Activated T-cell treated with anti-CD3 and anti-CD28 coated beads for 1 hour (primary cell): ENCODE results near the gene SLC24A1.
A peak's percentile ranks its signal among the peaks of the same experiment; 100 is the strongest.
"Not testable (repeated sequence)": the region's sequence is repeated elsewhere in the genome, so short reads cannot be mapped to it uniquely, and the experiment has no call there.

Experiments used
- DNase-seq: peaks from one replicate; pipeline ENCODE4 v3.0.0-alpha.2; 2020; ENCODE audit warnings: low read depth

SLC24A1 gene

DNA sequence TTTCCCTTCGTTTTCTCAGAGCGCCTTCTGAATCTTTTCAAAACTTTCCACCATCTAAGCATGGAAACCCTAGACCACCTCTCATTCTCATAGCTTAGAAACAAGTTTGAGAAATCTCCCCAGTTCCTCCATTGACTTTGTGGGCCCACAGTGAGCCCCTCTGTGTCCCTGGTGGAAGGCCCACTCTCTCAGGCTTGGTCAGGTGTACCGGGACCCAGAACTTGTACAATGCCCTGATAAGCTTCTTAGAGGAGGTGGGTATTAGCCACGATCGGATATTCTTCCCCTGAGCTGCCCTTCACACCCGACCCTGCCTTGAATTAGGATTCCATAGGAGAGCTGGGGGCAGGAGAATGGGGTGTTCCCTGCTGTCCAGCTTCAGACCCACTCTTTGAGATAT lies at the start of gene SLC24A1:
Gene SLC24A1 (plus strand): TSS at position 301 of the 400 bp plus-strand sequence. CDS start 2,143 bp downstream, outside the sequence.
- no peak for DNase-seq

DNA sequence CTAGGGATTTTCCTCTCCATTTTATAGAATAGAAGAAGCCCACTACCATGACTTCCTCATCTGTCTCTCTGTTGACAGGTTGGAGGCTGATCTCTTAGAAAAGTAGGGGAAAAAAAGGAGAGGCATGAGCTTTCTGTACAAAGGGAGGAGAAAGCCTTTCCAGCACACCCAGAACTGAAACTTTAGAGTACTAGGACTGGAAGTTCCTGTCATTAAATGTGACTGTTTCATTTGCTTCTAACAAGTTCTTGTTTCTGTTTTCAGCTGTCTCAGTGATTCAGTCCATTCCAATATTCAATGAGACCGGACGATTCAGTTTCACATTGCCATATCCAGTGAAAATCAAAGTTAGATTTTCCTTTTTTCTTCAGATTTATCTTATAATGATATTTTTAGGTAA lies 49.8 kb upstream of the SLC24A1 start:
- no peak for DNase-seq

DNA sequence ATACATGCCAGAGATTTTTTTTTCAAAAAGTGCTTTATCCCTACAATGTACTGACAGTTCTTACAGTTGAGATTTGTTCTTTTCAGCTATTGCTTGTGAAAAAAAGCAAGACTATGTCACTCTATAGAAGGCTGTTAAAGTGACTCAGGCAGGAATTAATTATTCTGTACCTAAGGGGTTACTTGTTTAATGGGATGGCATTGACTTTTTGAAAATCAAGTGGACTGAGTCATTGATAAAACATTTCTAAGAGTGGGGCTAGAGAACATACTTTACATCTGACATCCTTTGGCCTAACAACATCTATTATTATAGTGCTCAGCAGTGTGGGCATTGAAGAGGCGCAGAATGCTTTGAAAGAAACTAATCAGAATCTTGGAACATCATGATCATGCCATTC lies 45.1 kb upstream of the SLC24A1 start:
- DNase-seq: no peak

DNA sequence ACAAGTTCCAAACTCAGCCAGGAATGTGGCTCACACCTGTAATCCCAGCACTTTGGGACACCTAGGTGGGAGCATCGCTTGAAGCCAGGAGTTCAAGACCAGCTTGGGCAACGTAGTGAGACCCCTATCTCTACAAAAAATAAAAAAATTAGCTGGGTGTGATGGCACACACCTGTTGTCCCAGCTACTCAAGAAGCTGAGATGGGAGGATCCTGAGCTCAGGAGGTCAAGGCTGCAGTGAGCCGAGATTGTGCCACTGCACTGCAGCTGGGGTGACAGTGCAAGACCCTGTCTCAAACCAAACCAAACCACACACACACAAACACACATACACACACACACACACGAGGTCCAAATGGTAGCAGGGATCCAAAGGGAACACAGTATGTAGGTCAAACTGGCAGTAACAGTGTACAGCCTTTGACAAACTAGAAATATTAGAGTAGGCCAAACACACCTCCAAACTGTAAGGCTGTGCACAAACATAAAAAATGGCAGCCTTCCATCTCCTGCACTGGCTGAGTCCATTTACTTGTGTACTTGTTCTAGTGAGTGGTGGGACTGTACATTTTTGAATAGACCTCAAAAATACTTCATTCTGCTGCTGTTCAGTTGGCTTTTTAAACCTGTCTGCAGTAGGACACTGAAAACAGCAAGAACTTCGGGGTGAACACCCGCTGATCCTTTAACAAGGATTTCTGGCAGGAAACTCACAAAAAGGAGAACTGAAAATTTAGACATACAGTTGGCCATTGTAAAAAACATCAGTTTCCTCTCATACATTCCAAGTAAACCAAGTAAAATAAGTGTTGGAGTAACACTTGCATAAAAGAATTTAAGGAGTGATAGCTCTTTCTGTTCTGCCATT lies 44.4 kb upstream of the SLC24A1 start:
- DNase-seq: no peak

DNA sequence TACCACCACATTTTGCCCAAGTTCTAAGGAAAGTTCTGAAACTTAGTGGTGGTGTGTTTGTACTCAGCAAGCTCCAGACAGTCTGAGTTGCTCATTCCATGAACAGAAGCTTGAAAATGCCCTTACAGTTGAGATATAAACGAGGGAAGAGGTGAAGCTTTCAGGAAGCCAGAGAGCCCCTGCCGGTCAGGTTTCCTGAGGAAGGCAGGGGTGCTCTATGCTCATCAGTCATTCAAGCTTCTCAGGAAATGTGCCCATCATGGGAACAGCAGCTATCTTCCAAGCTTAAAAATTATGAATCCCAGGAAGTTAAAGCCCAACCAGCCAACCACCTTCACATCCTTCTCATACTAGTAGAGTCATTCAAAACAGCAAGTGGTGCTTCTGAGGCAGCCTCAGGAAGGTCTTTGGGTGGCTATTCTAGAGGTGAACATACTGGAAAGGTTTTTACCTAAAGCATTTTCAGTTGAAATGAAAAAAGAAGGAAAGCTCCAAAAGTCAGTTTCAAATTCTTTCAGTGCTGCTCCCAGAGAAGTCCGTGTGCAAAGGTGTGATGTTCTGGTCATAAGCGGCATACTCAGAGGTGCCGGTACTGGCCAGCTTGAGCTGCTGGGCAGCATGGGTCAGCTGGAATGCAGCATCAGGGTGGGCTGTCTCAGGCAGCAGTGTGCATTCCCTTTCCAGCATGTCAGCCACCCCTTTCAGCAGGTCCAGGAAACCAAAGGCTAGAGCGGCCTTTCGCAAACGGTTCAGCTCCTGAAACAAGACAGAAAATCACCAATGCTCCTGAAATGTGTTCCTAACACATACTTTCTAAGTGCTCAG lies 42.6 kb upstream of the SLC24A1 start:
- no peak for DNase-seq

DNA sequence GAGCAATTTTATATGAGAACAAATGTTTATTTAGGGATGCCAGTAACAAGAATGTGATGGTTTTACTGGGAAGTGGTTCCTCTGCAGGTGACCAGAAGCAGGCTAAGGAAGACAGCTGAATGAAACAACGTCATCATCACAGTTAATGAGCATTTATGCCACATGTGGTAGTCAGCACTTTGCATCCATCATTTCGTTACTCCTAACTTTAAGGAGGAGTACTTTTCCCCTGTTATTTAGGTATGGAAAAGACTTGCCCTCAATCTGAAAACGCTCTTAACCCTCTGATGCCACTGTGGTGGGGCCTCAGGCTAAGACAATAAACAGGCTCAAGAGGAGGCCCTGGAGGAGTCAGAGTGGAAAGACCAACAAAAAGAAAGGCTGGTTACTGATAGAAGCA lies 42.0 kb upstream of the SLC24A1 start:
- DNase-seq: no peak

DNA sequence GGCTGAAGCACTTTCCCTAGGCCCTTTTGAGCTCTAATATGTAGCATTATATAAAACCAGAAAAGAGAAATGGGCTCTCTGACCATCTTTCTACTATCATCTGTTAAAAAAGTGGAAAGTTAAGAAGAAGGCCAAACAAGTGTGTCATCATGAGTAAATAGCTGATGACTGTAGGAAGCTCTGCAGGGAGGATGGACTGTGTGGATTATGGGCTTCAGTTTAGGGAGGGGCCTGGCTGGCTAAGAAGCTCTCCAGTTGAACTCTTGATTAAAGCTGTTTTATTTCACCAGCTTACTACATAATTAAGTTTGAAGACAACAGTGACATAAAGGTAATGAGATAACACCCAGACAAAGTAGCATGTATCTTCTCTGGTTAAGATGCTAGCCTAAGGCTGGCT lies 41.5 kb upstream of the SLC24A1 start:
- DNase-seq: no peak

DNA sequence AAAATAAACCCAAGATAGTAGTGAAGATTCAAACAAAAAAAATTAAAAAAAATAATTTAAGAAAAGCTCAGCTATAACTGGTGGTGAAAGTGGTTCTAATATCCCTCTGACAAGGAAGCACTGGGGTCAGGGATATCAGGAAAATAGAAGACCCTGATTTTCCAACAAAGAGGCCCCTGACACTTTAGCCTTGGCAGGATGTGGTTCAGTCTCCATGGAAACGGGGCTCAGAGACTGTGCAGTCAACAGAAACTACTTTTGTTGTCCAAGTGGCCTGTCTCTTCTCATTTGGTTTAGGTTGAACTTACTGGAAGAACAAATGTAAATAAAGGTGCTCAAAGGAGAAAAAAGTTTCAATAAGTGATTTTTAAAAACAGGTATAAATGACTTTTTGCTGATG lies 38.0 kb upstream of the SLC24A1 start:
- DNase-seq: peak; percentile 11

DNA sequence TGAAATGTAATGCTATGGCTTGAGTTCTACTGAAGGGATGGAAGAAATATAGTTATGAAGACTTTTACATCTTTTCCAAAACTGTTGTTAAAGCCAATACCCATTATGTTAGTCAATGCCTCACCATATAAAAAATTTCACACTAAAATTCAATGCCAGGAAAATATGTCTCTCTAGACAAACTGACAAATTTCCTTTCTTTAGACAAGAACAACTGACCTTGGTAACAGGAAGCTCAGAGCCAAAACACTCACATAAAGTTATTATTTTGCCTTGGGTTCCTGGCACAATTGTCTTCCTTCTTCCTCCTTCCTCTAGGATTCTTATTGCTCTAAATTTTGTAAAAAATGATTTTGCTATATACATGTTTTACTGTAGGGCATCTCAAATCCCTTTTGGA lies 37.5 kb upstream of the SLC24A1 start:
- DNase-seq: no peak

DNA sequence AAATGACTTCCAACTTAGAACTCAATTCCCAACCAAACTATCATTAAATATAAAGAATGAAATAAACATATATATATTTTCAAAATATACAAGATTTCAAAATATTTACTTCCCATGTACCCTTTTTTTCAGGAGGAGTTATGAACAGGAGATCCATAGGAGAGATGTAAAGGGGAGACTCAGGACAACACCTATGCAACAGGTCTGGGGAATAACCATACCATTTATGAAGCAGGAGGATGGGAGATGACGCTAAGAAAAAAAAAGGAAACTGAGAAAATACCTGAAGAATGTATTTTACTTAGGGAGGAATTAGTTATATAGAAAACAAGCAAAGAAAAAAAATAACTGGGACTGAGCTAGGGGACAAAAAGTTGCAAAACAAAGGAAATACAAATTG lies 34.6 kb upstream of the SLC24A1 start:
- DNase-seq: no peak

DNA sequence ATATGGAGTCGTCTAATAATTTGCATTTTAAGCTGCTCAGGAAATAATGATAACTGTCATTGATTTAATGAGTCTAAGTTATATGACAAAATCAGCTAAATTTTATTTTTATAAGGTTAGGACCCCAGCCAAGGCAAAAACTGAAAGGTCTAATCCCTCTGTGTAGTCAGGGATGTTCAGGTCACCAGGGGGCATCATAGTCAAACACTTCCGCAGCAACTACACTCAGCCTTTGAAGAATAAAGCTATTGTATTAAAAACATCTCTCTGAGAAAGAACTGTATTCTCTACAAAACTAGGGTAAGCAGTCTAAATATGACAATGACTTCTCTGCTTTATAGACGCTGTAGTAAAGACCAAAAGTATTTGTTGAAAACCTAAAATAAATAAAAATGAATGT lies 25.8 kb upstream of the SLC24A1 start:
- no peak for DNase-seq

DNA sequence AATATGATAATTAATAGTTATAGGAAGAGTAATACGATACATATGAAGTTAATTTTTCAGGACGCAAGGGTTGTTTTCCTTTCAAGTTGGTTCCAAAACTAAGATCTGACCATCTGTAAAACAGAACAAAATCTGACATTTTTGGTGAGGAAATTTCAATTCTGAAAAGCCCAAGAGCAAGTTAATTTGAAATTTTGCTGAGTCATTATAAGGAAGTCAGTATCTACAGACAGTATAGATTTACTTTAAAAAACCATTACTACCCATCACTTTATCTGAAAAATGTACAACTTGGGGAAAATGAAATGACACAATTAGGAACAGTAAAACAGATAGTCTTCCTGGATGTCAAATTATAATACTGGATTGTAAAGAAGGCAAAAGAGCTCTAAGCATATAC lies 23.3 kb upstream of the SLC24A1 start:
- DNase-seq: no peak

DNA sequence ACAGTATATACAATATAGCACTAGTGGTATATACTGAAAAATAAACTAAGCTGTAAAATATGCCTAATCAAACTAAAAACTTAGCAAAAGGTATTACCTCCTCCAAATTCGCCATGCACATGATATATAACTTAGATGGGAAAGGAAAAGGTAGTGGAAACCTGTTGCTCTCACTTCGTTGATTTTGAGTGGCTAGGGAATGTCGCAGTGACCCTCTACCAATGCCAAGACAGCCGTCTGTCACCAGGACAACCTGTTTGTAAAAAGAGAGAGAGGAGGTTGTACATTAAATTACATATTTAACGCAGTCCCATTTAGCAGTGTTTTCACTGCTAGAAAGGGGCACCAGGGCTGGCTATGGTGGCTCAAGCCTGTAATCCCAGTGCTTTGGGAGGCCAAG lies 22.1 kb upstream of the SLC24A1 start:
- DNase-seq: no peak

DNA sequence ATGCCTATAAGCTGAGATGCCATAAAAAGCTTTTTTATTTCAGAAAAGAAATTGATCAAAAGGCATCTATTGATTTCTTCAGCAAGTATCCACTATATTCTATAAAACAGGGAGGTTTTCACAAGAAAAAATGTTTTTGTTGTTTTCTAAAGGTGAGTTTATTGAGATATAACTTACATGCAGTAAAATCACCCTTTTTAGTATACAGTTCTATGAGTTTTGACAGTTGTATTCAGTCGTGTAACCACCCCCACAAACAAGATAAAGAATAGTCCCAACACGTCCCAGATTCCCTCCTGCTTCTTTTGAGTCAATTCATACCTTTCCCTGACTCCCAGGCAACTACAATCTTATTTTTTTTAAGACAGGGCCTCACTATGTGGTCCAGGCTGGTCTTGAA lies 18.6 kb upstream of the SLC24A1 start:
- DNase-seq: no peak

DNA sequence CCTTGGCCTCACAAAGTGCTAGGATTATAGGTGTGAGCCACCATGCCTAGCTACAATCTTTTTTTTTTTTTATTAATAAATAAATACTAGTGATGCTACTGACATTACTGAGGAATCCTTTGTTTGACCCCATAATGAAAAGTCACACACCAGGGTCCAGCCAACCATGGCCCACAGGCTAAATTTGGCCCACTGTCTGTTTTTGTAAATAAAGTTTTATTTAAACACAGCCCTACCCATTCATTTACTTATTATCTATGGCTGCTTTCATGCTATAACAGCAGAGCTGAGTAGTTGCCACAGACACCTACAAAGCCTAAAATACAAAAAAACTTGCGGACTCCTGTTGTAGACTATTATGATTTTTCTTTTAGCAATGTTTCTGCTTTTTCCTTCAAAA lies 18.2 kb upstream of the SLC24A1 start:
- no peak for DNase-seq

DNA sequence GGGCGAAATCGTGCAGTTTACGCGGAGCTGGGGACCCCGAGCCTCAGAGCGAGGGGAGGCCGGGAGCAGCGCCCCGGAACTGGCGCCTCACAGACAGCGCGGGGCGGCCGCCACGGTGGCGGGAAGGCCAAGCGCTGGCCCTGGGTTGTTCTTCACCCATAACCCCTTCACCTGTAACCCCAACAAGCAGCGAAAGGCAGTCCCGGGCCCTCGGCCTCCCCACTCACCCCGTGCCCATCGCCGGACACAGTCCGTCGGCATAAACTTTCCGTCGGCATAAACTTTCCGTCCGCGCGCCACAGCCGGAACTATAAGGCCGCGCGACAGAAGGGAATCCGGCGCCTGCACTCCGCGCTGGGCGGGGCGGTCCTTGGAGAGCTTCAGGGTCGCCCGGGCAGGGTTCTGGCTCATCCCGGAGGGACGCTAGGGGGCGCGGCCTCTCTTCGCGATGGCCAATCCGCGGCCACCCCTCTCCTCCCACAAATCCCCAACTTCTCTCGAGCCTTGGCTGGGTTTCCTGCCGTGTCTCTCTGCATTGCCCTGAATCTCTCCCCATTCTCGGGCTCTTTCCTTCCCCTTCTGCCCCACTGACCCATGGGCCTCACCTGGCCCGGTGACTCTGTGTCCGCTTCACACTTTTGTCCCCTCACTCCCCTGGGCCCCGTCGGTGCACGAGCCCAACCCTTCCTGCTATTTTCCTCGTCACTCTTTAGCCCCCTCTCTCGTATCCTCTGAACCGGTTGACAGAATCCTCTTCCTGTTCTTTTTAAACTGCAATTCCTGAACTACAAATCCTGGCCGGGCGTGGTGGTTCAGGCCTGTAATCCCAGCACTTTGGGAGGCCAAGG lies 10.6 kb upstream of the SLC24A1 start, which contains the start of gene INTS14:
Gene INTS14 (minus strand): TSS at position 261 of the 848 bp plus-strand sequence. CDS start 3,751 bp downstream, outside the sequence.
- DNase-seq: peak; percentile 88

DNA sequence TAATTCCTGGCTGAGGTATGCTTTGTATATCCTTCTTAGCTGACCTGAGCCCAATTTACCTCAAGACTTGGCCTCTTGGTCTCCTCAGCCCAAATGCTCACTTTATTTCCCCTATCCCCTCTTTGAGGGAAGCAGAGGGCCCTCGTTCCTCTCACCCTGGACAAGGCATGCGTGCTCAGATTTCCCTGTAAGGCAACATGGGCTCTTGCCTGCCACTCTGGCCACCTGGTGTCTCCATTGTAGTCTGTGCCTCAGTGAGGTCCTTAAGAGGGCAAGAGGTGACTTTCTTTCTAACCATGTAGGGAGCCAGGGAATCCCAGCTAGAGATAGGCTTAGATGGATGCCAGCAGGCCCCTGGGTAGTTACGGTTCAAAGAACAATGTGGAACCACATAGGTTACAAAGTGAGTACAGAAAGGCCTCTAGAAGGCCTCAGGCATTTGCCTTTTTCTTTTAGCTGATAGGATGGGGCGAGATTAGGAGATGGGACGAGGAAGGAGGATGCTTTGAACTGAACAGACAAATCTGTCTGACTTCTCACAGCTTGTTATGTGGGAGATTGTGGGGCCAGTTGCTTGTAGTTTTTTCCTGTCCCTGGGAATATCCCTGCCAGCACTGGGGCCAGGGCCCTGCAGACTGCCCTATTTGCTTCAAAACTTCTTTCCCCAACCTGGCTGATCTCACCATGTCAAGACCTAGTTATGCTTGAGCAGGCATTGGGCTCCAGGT lies 9.7 kb upstream of the SLC24A1 start:
- DNase-seq: no peak

DNA sequence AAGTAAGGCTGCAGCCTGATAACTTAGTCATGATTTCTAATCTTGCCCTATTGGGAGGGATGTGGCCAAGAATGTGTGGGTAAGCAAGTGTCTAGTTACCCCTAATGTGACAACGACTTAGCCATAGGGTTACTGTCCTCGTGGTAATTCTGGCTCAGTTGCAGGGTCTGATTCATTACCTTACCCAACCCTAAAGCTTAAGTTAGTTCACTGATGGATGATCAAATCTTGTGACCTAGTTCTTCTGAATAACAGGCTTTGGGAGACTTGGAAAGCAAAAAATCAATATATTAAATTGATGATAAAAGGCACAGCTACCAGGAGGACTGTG lies 9.2 kb upstream of the SLC24A1 start:
- DNase-seq: no peak

DNA sequence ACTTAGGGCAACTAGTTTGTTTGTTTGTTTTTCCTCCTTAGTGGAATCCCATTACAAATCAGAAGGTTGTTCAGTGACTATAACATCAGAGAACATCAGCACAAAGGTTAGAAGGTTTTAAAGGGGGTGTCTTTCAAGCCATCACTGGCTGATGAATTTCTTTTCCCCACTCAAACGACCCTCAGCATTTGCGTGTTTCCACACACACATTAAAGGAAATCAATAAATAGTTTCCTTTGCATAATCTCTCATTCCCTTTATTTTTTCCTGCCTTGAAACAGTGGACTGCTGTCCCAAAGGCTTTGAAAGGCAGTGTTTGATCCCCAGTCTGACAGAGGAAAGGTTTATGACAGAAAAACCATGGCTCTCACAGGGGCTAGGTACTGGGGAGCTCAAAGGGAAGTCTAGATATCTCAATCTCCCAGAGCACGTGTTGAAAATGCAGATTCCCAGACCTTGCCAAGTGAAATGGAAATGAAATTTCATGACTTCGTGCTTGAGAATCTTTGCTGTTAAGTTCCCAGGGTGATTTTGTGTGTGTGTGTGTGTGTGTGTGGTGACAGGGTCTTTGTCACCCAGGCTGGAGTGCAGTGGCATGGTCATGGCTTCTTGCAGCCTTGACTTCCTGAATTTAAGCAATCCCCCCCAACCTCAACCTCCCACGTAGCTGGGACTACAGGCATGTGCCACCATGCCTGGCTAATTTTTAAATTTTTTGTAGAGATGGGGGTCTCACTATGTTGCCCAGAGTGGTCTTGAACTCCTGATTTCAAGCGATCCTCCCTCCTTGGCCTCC lies 8.6 kb upstream of the SLC24A1 start:
- DNase-seq: no peak

DNA sequence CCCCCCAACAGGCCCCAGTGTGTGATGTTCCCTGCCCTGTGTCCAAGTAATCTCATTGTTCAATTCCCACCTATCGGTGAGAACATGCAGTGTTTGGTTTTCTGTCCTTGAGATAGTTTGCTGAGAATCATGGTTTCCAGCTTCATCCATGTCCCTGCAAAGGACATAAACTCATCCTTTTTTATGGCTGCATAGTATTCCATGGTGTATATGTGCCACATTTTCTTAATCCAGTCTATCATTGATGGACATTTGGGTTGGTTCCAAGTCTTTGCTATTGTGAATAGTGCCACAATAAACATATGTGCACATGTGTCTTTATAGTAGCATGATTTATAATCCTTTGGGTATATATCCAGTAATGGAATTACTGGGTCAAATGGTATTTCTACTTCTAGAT lies 5.9 kb upstream of the SLC24A1 start:
- DNase-seq: not testable (repeated sequence)
